ENCODE data around the gene LPXN.

LPXN gene

DNA sequence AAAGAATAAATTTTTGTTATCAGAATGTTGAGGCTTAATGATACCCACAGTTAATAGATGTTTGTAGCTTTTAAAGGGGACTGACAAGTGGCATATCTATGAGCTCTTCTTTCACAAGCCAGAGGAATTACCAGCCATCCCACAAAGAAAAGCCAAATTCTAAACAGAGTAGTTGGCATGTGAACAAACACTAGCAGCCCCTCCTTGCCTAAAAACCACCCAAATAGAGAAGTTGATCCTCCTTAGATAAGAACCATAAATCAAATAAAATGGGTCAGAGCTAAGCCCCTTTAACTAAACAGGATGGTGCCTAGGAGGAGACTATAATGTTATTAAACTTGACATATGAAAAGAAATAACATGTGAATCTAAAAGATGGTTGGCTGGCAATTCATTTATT, 11.4 kb downstream of the LPXN start:
- no peak for ATAC-seq
- Mint-ChIP-seq H3K27me3 (no peaks in the 10 kb centered on the region), H3K4me1 (peaks cover 54% of the 10 kb centered on the region), H3K36me3 (peaks cover 53% of the 10 kb centered on the region), H3K27ac (peak overlapping the region; percentile 17), H3K9me3 (no peaks in the 10 kb centered on the region), H3K4me3 (no peak overlapping the region)

DNA sequence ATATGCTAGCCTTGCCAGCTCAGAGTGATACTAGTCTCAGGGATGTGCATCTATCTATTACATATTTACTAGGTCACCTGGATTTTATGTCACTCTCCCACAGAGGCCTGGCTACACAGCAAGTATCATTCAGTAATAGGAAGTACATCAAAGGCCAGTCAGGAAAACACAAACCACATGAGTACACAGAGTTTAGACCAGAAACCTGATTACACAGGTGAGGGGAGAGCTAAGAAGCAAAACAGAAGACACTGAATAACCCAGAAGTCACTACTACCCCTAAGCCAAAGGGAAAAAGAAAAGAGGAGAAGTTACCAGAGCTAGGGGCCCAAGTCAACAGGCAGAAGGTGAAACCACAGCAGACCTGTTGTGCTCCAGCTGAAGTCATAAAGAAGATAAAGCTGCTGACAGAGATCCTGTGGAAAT, 13.3 kb downstream of the LPXN start:
- H3K9me3 Mint-ChIP-seq, result no peaks in the 10 kb centered on the region
- H3K27ac Mint-ChIP-seq, result peak overlapping the region; percentile 41
- peaks cover 49% of the 10 kb centered on the region for H3K36me3 Mint-ChIP-seq
- ATAC-seq, result no peak
- H3K4me3 Mint-ChIP-seq, result no peak overlapping the region
- peaks cover 47% of the 10 kb centered on the region for H3K4me1 Mint-ChIP-seq
- no peaks in the 10 kb centered on the region for H3K27me3 Mint-ChIP-seq

DNA sequence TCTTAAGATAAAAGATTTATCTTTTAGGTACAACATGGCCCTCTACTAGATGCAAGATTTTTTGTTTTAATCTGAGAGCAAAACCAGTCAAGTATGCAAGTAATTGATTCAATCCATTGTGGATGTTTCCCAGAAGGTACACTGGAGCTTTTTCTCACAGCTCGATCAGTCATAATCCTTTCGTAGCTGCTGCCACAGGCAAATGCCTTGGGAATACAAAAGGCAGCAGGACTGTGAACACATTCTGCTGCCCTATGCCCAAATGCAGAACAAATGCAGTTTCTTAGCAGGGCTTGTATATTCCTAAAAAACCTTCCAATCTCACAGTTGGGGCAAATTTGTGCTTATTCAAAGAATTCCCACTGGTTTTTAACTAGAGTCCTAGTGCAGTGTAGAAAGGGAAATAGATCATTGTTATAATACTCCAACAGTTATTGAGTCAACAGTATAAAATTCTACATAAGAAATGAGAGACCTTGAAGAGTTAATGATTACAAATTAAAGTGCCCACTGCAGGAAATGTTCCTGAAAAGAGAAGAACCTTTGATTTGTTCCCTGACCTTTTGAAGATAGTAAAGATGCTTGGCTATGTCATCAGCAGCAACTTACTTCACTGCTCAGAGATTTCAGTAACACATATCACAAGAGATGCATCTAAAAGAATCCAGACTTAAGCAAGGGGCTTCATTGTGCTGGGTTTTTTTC, 14.1 kb downstream of the LPXN start:
- no peak for ATAC-seq
- Mint-ChIP-seq H3K36me3 (peaks cover 53% of the 10 kb centered on the region), H3K27me3 (no peaks in the 10 kb centered on the region), H3K9me3 (no peaks in the 10 kb centered on the region), H3K27ac (no peak overlapping the region), H3K4me3 (no peak overlapping the region), H3K4me1 (peaks cover 53% of the 10 kb centered on the region)

DNA sequence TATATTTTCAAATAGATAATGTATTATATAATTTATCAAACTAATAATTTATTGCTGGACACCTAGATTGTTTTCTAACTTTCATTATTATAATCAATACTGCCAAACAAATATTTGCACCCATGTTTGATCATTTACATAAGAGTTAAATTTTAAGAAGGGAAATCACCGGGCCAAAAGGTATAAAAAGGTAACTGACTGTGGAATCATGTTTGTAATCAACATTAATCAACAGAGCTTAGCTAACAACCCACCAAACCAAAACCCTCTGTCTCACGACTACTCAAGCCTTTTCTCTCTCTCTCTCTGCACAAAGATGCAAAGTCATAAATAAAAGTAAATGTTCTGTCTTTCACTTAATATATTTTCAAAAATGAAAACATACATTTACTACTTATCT, 14.8 kb downstream of the LPXN start:
- no peak overlapping the region for H3K4me3 Mint-ChIP-seq
- no peak for ATAC-seq
- H3K9me3 Mint-ChIP-seq, result no peaks in the 10 kb centered on the region
- H3K4me1 Mint-ChIP-seq, result peaks cover 53% of the 10 kb centered on the region
- no peak overlapping the region for H3K27ac Mint-ChIP-seq
- H3K36me3 Mint-ChIP-seq, result peaks cover 53% of the 10 kb centered on the region
- H3K27me3 Mint-ChIP-seq, result no peaks in the 10 kb centered on the region

DNA sequence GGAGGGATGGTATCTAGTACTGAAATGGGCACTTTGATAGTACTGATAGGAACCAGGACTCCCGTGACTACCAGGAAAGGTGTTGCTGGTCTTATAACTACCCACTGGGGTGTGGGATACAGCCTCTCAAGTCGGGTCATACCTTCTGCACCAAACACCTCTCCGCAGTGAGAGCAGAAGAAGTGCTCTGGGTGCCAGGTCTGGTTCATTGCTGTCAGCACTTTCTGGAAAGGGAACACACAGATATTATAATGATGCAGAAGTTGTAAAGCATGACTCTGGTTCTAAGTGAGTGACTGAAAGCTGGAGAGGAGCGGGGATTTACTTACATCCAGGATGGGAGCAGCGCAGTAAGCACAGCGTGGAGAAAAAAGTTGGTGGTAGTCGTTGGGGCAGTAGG, 26.0 kb downstream of the LPXN start:
- peaks cover 3% of the 10 kb centered on the region for H3K9me3 Mint-ChIP-seq
- no peak for ATAC-seq
- H3K27ac Mint-ChIP-seq, result no peak overlapping the region
- peaks cover 89% of the 10 kb centered on the region for H3K36me3 Mint-ChIP-seq
- H3K27me3 Mint-ChIP-seq, result no peaks in the 10 kb centered on the region
- H3K4me1 Mint-ChIP-seq, result peaks cover 15% of the 10 kb centered on the region
- no peak overlapping the region for H3K4me3 Mint-ChIP-seq

DNA sequence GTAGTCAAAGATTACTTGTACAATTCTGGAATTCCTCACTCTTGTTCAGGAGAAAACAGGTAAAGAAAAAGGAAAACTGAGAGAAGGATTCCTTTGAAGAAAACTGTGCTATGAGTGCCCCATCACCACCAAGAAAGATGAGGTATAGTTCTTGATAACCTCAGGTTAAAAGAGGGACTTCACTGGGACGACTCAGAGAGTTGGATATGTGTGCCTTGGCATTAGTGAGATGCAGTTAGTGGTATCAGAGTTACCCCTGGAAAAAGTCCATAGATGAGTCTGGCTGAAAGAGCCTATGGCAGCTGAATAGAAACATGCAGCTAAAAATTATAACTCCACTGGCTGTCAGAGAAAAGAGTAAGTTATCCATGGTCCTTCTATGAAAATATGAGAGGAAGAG, 28.8 kb downstream of the LPXN start:
- Mint-ChIP-seq H3K27ac (no peak overlapping the region), H3K9me3 (peaks cover 3% of the 10 kb centered on the region), H3K27me3 (no peaks in the 10 kb centered on the region), H3K4me1 (peaks cover 6% of the 10 kb centered on the region), H3K36me3 (peaks cover 88% of the 10 kb centered on the region), H3K4me3 (no peak overlapping the region)
- ATAC-seq, result no peak

DNA sequence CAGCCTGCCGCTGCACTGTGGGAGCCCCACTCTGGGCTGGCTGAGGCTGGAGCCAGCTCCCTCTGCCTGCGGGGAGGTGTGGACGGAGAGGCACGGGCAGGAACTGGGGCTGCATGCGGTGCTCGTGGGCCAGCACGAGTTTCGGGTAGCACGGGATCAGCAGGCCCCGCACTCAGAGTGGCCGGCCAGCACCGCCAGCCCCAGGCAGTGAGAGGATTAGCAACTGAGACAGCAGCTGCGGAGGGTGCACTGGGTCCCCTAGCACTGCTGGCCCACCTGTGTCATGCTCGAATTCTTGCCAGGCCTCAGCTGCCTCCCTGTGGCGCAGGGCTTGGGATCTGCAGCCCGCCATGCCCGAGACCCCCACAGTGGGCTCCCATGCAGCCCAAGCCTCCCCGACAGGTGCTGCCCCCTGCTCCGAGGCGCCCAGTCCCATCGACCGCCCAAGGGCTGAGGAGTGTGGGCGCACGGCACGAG, 43.8 kb downstream of the LPXN start:
- H3K9me3 Mint-ChIP-seq, result peaks cover under 1% of the 10 kb centered on the region
- H3K36me3 Mint-ChIP-seq, result peaks cover 77% of the 10 kb centered on the region
- no peaks in the 10 kb centered on the region for H3K27me3 Mint-ChIP-seq
- H3K4me1 Mint-ChIP-seq, result peaks cover 46% of the 10 kb centered on the region
- no peak for ATAC-seq
- peak overlapping the region; percentile 40 for H3K27ac Mint-ChIP-seq
- no peak overlapping the region for H3K4me3 Mint-ChIP-seq

DNA sequence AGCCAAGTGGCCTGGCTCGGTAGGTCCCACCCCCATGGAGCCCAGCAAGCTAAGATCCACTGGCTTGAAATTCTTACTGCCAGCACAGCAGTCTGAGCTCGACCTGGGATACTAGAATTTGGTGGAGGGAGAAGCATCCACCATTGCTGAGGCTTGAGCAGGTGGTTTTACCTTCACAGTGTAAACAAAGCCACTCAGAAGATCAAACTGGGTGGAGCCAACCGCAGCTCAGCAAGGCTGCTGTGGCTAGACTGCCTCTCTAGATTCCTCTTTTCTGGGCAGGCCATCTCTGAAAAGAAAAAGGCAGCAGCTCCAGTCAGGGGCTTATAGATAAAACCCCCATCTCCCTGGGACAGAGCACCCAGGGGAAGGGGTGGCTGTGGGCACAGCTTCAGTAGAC, 45.4 kb downstream of the LPXN start:
- H3K9me3 Mint-ChIP-seq, result peaks cover 3% of the 10 kb centered on the region
- no peaks in the 10 kb centered on the region for H3K27me3 Mint-ChIP-seq
- peak; percentile 58 for ATAC-seq
- peak overlapping the region; percentile 40 for H3K27ac Mint-ChIP-seq
- H3K4me3 Mint-ChIP-seq, result no peak overlapping the region
- H3K36me3 Mint-ChIP-seq, result peaks cover 70% of the 10 kb centered on the region
- peaks cover 44% of the 10 kb centered on the region for H3K4me1 Mint-ChIP-seq

DNA sequence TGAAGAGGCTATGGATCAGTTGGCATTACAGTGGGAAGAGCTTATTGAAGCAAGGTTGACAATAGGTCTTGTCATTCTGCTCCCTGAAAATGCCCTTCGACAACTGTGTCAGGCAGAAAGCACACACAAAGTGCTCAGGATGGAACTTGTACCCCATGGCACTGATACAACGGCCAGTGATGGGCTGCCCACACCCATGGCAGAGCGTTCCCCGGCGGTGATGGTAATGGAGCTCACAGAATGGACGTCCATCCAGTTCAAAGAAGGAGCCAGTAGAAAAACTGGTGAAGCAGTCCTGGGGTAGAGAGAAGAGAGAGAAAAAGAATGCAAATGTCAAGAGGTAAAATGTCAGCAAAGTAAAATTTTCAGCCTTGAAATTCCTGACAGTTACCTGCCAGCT, 48.2 kb downstream of the LPXN start:
- H3K4me1 Mint-ChIP-seq, result peaks cover 47% of the 10 kb centered on the region
- no peak for ATAC-seq
- H3K9me3 Mint-ChIP-seq, result peaks cover 3% of the 10 kb centered on the region
- H3K27me3 Mint-ChIP-seq, result no peaks in the 10 kb centered on the region
- H3K4me3 Mint-ChIP-seq, result no peak overlapping the region
- peaks cover 42% of the 10 kb centered on the region for H3K36me3 Mint-ChIP-seq
- peak overlapping the region; percentile 92 for H3K27ac Mint-ChIP-seq

DNA sequence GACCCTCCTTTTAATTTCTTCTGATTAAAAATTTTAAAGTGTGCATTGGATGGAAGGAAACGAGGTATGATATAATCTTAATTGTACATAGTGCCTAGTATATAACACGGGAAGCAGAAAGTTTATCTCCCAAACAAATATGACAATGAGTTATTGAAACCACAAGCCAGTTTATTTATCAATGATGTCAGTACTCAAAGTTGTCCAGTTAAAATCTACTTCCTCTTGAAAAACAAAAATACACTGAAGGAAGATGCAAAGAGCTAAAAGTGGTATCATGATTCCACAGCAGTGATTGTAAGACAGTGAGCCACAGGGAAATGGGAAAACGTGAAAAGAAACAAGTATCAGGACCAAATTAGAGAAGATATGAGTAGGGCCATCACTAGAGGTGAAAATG, 48.9 kb downstream of the LPXN start:
- H3K27me3 Mint-ChIP-seq, result no peaks in the 10 kb centered on the region
- peaks cover 3% of the 10 kb centered on the region for H3K9me3 Mint-ChIP-seq
- H3K4me1 Mint-ChIP-seq, result peaks cover 46% of the 10 kb centered on the region
- H3K4me3 Mint-ChIP-seq, result no peak overlapping the region
- ATAC-seq, result no peak
- peak overlapping the region; percentile 92 for H3K27ac Mint-ChIP-seq
- peaks cover 48% of the 10 kb centered on the region for H3K36me3 Mint-ChIP-seq

DNA sequence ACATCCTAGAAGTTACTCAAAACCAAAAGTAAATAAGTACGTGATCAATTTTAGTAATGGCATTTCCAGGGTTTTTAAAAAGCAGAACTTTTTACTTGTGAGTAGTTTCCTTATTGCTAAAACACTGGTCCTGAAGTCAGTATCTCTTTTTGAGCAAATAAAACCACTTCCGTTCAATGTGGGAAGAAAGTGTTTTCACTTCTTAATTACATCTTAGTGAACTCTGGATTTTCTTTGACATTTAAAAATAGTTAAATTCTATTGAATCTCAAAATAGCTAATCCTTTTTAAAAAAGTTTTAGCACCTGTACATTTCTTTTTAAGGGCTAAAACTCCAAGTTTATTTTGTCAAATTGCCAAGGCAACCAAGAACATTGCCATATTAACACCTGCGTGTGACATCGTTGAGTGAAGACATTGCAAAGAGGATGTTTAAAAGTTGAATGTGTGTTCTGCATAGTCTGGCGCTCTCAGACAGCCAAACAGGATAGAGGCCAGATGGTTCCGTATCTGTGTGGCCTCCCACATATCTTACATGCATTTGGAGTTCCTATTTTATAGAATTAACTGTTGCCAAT, 50.5 kb downstream of the LPXN start:
- Mint-ChIP-seq H3K4me1 (peaks cover 34% of the 10 kb centered on the region), H3K36me3 (peaks cover 39% of the 10 kb centered on the region), H3K4me3 (peak overlapping the region; percentile 73), H3K27ac (peak overlapping the region; percentile 92), H3K9me3 (peaks cover 3% of the 10 kb centered on the region), H3K27me3 (no peaks in the 10 kb centered on the region)
- peak; percentile 97 for ATAC-seq

DNA sequence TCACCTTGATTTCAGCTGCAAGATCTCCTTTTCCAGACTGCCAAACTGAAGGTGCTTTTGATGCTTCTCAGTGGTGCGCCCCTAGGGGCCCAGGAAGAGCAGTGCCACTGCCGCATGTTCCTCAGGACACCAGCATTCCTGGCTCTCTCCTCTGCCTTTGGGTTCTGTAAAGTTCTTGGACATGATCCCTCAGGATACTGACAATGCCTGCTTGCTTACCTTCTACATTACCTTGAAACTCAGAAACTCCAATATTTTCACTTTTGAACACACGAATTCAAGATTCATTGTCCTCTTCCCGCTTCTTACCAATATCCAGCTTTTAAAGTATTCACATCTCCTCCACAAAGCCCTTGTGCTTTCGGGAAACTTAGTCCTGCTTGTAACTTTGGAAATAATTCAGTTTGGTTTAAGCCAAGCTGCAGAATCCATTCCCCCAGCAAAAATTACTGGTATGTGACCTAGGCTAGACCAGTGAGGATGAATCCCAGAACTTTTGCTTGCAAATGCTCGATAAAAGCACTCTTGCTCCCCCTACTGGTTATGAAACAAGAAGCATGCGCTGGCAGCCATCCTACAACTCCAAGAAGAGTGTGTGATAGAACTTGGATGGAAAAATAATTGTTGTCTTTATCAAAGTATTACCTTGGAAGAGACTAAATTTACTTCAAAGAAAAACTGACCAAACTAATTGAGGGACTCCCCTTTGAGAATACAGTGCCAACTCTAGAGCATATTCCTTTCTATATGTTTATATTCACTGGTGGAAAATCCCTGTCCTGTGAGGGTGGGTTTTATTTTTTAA, 51.2 kb downstream of the LPXN start:
- peak overlapping the region; percentile 73 for H3K4me3 Mint-ChIP-seq
- H3K4me1 Mint-ChIP-seq, result peaks cover 34% of the 10 kb centered on the region
- H3K9me3 Mint-ChIP-seq, result peaks cover 3% of the 10 kb centered on the region
- peak overlapping the region; percentile 92 for H3K27ac Mint-ChIP-seq
- peaks cover 39% of the 10 kb centered on the region for H3K36me3 Mint-ChIP-seq
- peak; percentile 53 for ATAC-seq
- no peaks in the 10 kb centered on the region for H3K27me3 Mint-ChIP-seq

DNA sequence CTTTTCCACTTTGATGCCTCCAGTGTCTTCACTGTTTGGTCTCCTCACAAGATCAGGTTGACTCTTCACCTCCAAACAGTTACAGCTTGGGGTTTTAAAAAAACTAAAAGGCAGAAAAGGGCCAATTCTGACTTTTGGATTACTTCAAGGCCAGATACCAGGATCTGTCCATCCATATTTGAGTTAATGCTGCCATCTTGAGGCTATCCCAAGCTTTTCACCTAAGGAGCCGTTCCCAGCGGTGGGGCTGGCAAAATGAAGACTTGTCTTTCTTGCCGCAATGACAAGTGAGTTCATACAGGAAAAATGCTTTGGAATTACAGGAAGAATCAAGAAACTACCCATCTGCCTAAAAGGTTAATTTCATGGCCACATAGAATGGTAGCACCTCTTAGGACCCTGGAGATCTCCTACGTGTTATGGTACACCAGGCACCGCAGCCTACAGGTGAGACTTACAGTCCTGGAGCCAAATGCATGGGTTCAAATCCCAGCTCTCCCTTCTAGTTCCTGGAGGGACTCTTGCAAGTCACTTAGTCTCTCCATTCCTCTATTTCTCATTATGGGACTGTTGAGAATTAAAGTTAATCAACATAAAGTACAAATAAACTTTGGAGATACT, 61.8 kb downstream of the LPXN start:
- no peaks in the 10 kb centered on the region for H3K9me3 Mint-ChIP-seq
- peaks cover 10% of the 10 kb centered on the region for H3K36me3 Mint-ChIP-seq
- H3K27me3 Mint-ChIP-seq, result no peaks in the 10 kb centered on the region
- no peak overlapping the region for H3K4me3 Mint-ChIP-seq
- peaks cover 6% of the 10 kb centered on the region for H3K4me1 Mint-ChIP-seq
- no peak for ATAC-seq
- H3K27ac Mint-ChIP-seq, result peak overlapping the region; percentile 21

DNA sequence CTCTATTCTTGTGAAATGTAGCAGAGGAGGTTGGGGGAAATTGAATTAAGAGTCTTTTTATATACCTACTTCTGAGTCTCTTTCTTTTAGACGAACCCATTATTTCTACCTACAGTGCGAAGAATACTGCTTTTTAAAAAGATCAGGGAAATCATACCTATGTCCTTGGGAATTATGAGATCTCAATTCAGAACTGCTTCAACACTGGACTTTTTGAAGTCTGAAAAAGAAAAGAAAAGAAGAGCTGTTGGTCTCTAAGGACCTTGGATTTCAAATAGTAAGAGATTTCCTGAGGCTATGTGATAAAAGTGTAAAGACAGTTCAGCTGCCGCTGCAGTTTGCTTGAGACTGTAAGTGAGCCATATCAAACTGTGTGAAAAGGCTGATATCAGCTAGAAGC, 64.0 kb downstream of the LPXN start:
- H3K27ac Mint-ChIP-seq, result peak overlapping the region; percentile 51

DNA sequence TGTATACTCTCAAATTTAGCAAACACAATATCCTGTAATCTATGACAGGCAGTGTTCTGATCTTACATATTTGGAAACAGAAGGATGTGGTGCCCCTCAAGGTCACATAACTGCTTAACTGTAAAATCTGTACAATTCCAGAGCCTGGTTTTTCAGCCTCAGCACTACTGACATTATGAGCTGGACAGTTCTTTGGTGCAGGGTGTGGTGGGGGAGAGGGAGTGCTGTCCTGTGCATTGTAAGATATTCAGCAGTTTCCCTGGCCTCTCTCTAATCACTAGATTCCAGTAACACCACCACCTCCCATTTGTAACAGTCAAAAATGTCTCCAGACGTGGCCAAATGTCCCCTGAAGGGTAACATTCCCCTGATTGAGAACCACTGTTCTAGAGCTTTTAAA, 65.9 kb downstream of the LPXN start:
- Mint-ChIP-seq H3K9me3 (peaks cover 5% of the 10 kb centered on the region), H3K36me3 (peaks cover 18% of the 10 kb centered on the region), H3K4me3 (no peak overlapping the region), H3K27ac (peak overlapping the region; percentile 96), H3K27me3 (no peaks in the 10 kb centered on the region), H3K4me1 (peaks cover 25% of the 10 kb centered on the region)
- no peak for ATAC-seq

More for the DNA sequence above, 64.0 kb downstream of the LPXN start:
- H3K36me3 Mint-ChIP-seq, result peaks cover 18% of the 10 kb centered on the region
- peaks cover 5% of the 10 kb centered on the region for H3K9me3 Mint-ChIP-seq
- no peak for ATAC-seq
- peaks cover 14% of the 10 kb centered on the region for H3K4me1 Mint-ChIP-seq
- H3K4me3 Mint-ChIP-seq, result no peak overlapping the region
- H3K27me3 Mint-ChIP-seq, result no peaks in the 10 kb centered on the region

Measured in stimulated activated memory B cell treated with anti-CD40 and anti-IgM and Interleukin-4, amounts not matched to agents 10 μg/mL and 1 μg/mL and 100 μg/mL, for 72 hours (primary cell).